HG03571 (cell line): ENCODE results near the gene NUP133.
A peak's percentile ranks its signal among the peaks of the same experiment; 100 is the strongest.
"Not testable (repeated sequence)": the region's sequence is repeated elsewhere in the genome, so short reads cannot be mapped to it uniquely, and the experiment has no call there.

ENCODE experiments used
- ATAC-seq: cut with Tn5 transposase; IDR thresholded peaks from one replicate; pipeline ENCODE4 v1.9.1; 2021; ENCODE audit not compliant: unreplicated experiment

NUP133 gene

GRCh38 chr1:229509576-229509975, 1.4 kb upstream of the NUP133 start:
- no peak for ATAC-seq

- ATAC-seq: no peak
Measured at GRCh38 chr1:229508823-229509337, 739 bp upstream of the NUP133 start.

GRCh38 chr1:229507502-229507901, 639 bp downstream of the NUP133 start:
- ATAC-seq: peak; percentile 6

GRCh38 chr1:229506633-229507032, 1.5 kb downstream of the NUP133 start:
- ATAC-seq: no peak

GRCh38 chr1:229495782-229496181, 12.4 kb downstream of the NUP133 start:
- no peak for ATAC-seq

- ATAC-seq: no peak
Measured at GRCh38 chr1:229487181-229487580, 21.0 kb downstream of the NUP133 start.

- ATAC-seq: no peak
Measured at GRCh38 chr1:229485318-229485717, 22.8 kb downstream of the NUP133 start.

- no peak for ATAC-seq
Measured at GRCh38 chr1:229482511-229482910, 25.6 kb downstream of the NUP133 start.

GRCh38 chr1:229480495-229480894, 27.6 kb downstream of the NUP133 start:
- ATAC-seq: no peak

GRCh38 chr1:229479660-229480399, 28.3 kb downstream of the NUP133 start:
- peak; percentile 79 for ATAC-seq

- peak; percentile 76 for ATAC-seq
Measured at GRCh38 chr1:229478852-229479251, 29.3 kb downstream of the NUP133 start.

- not testable (repeated sequence) for ATAC-seq
Measured at GRCh38 chr1:229475859-229476258, 32.3 kb downstream of the NUP133 start.

- ATAC-seq: no peak
Measured at GRCh38 chr1:229474509-229474908, 33.6 kb downstream of the NUP133 start.

- no peak for ATAC-seq
Measured at GRCh38 chr1:229471175-229471574, 37.0 kb downstream of the NUP133 start.

- no peak for ATAC-seq
Measured at GRCh38 chr1:229470406-229471043, 37.6 kb downstream of the NUP133 start.

- no peak for ATAC-seq
Measured at GRCh38 chr1:229466887-229467286, 41.3 kb downstream of the NUP133 start.

- no peak for ATAC-seq
Measured at GRCh38 chr1:229464672-229465071, 43.5 kb downstream of the NUP133 start.

GRCh38 chr1:229461032-229461668, 47.0 kb downstream of the NUP133 start:
- ATAC-seq: no peak

- no peak for ATAC-seq
Measured at GRCh38 chr1:229459815-229460214, 48.3 kb downstream of the NUP133 start.

GRCh38 chr1:229457436-229457835, 50.7 kb downstream of the NUP133 start:
- ATAC-seq: no peak

- ATAC-seq: no peak
Measured at GRCh38 chr1:229456016-229456415, 52.1 kb downstream of the NUP133 start.

- no peak for ATAC-seq
Measured at GRCh38 chr1:229454056-229454455, 54.1 kb downstream of the NUP133 start.
